HG02852 (cell line): ENCODE measurements around the gene RPL7A.
"Not testable (repeated sequence)": the region's sequence is repeated elsewhere in the genome, so short reads cannot be mapped to it uniquely, and the experiment has no call there.

Experiments used
- ATAC-seq: cut with Tn5 transposase; IDR thresholded peaks from one replicate; pipeline ENCODE4 v1.9.1; 2021; ENCODE audit warnings: mild to moderate bottlenecking, moderate library complexity; ENCODE audit not compliant: unreplicated experiment

The RPL7A gene

DNA sequence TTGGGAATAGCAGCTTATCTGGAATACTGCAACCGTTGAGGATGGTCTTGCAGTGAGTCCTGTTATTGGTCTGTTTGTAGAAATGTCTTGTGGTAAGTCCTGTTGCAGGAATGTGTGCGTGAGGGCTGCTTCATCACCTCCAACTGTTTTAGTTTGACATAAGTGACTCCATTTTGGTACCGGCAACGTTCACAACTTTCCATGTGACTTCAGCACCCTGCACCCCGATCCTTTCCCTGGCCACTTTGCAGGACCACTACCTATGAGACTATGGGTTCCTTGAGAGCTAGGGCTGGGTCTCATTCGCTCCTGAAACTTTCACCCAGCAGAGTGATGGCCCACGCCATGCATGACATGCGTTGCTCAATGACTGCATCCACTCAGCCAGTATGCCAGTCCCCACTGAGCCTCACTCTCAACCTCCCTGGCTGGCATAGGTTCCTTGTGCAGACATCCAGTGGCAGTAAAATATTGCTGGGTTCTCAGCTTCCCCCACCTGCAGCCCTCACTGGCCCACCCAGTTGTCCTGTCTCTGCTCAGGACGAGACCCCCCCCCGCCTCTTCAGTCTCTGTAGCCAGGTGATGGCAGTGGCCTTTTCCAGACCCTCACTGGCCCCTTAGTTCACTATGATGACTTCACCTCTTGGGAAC is 20.1 kb upstream of the RPL7A start:
- ATAC-seq = no peak

DNA sequence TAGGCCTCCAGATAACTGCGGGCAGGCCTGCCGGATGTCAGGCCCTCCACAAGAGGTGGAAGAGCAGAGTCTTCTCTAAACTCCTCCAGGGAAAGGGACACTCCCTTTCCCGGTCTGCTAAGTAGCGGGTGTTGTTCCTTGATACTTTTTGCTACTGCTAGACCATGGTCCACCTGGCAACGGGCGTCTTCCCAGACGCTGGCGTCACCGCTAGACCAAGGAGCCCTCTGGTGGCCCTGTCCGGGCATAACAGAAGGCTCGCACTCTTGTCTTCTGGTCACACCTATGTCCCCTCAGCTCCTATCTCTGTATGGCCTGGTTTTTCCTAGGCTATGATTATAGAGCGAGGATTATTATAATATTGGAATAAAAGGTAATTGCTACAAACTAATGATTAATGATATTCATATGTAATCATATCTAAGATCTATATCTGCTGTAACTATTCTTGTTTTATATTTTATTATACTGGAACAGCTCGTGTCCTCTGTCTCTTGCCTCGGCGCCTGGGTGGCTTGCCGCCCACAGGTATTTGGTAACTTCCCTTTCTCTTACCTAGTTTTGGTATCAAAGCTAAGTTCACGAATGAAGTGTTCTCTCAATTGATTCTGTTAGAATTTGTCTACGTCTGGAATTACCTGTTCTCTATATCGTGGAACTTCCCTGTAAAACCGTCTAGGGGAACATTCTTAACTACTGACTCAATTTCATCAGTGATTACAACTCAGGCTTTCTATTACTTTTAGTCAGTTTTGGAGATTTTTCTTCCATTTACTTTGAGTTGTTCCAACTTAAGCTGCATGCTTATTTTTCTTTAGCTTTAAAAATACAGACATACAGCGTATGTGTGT is 18.5 kb upstream of the RPL7A start:
- not testable (repeated sequence) for ATAC-seq

- no peak for ATAC-seq
Observed at GRCh38 chr9:133331221-133331620, 16.8 kb upstream of the RPL7A start.

GRCh38 chr9:133331641-133332380 is 16.2 kb upstream of the RPL7A start:
- ATAC-seq = no peak

DNA sequence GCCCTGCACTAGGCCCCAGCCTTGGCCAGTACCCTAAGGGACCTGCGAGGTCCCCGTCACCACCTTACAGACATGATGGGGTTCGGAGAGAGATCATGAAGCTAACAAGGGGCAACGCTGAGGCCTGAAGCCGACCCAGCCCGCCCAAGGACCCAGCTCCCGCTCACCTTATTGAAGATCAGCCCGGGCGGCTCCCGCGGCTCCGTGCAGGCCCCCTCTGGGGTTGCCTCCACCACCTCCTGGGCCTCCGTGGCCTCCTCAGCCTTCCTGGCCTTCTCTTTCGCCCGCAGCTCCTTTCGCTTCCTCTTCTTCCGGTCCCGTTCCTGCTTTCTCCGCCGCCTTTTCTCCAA is 15.7 kb upstream of the RPL7A start:
- ATAC-seq = no peak

GRCh38 chr9:133333011-133333410 is 15.0 kb upstream of the RPL7A start:
- no peak for ATAC-seq

GRCh38 chr9:133333566-133333965 is 14.5 kb upstream of the RPL7A start:
- ATAC-seq = no peak

DNA sequence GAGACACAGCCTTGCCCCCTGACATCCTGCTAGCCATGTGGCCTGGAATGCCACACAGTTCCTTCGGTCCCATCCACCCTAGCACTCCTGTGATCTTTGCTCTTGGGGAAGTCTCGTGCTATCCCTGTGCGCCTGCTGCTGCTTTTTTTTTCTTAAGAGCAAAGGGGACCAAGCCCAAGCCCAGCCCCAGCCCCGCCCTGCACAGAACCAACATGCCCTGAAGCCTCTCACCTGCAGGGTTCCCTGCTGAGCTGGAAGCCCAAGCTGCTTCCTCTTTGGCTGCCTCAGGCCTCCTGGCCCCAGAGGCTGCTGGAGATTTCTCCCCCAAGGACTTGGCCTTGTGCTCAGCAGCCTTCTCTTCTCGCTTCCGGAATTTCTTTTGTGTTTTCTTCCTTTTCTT is 13.9 kb upstream of the RPL7A start:
- ATAC-seq = no peak

DNA sequence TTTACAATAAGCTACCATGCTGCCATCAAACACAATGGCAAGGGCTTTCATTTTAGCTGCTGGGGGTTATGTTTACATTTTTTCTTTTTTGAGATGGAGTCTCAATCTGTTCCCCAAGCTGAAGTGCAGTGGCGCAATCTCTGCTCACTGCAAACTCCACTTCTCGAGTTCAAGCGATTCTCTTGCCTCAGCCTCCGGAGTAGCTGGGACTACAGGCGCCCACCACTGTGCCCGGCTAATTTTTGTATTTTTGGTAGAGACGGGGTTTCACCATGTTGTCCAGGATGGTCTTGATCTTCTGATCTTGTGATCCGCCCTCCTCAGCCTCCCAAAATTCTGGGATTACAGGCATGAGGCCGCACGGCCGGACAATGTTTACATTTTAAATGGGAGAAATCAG is 13.1 kb upstream of the RPL7A start:
- ATAC-seq = not testable (repeated sequence)

DNA sequence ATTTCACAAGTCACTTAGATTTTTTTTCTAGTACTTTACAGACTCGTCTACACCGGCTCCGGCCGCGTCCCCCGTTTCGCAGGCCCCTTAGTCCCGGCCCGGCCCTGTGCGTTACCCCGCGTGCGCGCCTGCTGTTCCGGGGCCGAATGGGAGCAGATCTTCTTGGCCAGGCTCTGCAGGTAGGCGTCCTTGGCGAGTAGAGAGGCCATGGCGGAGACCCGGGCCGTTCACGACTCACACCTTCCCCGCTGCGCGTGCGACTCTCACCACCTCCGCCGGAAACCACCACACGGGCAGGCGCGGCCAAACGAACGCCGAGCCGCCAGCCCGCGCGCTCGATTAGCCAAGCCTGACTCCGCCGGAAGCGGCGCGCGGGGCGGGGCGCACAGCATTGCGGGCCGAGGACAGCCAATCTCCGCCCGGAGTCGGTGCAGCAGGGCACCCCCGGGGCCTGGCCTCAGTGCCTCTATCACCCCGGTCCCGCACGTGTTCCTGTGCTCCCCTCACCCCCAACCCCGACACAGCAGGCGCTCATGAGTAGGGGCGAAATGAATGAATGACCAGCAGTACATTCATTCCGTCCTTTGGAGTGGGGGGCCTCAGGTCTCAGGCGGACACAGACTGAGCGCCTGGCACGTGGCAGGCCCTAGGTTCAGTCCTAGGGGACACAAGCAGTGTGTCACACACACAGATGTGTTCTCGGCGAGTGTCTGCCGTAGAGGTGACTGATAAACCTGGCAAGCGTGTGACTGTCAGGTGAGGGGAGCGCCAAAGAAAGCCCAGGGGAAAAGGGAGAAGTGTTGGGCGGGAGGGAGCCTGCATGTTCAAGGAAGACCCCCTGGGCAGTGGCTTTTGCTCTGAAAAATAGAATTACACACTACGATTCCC is 11.8 kb upstream of the RPL7A start, which contains the start of gene SURF6:
TSS of gene SURF6 (minus strand) at position 265 of the 888 bp plus-strand sequence. CDS start at position 209, 56 bp downstream.
- ATAC-seq = peak; percentile 78

GRCh38 chr9:133339641-133340040 is 8.4 kb upstream of the RPL7A start:
- no peak for ATAC-seq

GRCh38 chr9:133340256-133340655 is 7.8 kb upstream of the RPL7A start:
- ATAC-seq = no peak

- ATAC-seq = no peak
Observed at GRCh38 chr9:133340916-133341315, 7.1 kb upstream of the RPL7A start.

DNA sequence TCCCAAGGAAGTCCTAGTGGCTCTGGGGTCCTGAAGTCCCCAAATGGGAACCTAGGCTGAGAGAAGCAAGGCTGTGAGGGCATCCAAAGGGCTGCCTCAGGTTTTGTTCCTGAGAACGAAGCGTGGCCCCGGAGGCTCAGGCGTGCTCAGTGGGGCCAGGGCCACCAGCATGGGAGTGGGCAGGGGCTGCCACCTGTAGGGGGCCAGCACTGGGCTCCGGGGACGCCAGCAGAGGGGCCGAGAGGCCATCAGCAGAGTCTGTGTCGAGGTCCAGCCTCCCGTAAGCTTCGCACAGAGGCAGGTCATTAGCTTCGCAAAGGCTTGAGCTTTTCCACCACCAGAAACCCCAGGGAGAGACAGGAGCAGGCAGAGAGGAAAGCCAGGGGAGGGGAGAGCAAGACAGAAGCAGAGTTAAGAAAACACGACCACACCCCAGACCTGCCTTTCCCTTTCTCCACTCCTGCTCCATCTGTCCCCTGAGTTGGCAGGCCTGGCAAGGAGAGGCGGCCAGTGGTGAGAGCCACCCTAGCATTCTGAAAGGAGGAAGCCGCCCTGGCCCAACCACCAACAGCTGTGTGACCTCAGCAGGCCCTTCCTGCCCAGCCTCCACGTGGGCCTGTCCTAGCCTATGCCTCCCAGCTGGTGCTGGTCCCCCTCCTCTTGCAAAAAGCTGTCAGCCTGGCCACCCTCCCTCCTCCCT is 6.5 kb upstream of the RPL7A start:
- ATAC-seq = no peak

GRCh38 chr9:133342069-133342406 is 6.0 kb upstream of the RPL7A start:
- no peak for ATAC-seq

GRCh38 chr9:133342570-133342969 is 5.4 kb upstream of the RPL7A start:
- ATAC-seq = no peak

- ATAC-seq = no peak
Observed at GRCh38 chr9:133344071-133344470, 3.9 kb upstream of the RPL7A start.

- ATAC-seq = no peak
Observed at GRCh38 chr9:133344979-133345378, 3.0 kb upstream of the RPL7A start.

- ATAC-seq = no peak
Observed at GRCh38 chr9:133345596-133345995, 2.4 kb upstream of the RPL7A start.
